Stimulated activated CD4-positive, alpha-beta T cell treated with anti-CD3 and anti-CD28 coated beads, Interleukin-4, amount 100 ng/mL, for 24 hours (primary cell): ENCODE data around the gene STPG4.

Experiments used
- DNase-seq: peaks from one replicate; pipeline ENCODE4 v3.0.0-alpha.2; 2020

Gene STPG4

DNA sequence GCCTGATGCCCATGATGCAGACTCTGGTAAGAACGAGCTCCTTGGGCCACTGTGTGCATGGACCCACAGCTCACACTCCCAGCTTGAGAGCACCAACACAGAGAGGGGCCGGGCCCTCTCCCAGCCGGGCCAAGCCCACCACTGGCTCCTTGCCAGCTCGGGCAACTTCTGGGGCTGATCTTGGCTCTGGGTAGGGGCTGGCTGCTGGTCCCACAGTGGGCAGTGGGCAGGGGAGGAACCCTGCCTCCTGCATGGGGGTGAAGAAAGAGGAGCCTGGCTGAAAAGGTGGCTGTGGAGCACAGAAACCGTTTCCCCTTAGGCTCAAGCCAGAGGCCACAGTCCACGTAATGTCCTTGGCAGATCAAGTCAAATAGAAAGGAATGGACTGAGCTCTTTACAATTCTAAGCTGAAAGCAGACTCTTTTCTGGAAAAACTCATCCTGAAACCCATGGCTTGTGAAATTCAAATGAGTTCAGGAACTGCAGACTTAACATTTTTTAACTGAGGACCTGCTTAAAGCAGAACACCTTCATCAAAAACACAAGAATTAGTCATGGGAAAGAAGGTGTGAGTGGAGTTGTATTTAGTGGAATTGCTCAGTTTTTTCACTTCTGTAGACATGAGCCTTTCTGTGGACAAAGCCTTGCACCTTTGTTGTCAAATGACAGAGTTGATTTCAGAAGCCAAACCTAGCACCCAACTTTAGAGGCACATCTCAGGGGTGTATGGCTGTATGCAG is 104.9 kb downstream of the STPG4 start:
- no peak for DNase-seq

DNA sequence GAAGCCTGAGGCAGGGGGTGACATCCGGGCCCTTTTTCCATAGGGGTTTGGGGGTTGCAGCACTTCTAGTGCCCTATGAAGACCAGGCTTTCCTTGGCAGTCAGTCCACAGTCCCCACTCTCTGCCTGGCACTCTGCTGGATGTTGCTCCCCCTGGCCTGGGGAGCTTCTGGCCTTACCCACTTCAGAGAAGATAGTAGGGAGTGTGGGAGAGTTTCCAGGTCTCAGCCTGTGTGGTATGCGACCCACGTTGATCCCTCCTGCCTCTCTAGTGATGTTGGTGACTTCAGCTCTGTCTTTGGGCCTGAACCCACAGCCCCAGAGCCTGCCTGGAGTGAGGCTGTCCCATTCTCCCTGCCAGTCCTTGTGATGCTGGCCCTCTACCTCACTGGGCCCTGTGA is 105.6 kb downstream of the STPG4 start:
- DNase-seq, result no peak

DNA sequence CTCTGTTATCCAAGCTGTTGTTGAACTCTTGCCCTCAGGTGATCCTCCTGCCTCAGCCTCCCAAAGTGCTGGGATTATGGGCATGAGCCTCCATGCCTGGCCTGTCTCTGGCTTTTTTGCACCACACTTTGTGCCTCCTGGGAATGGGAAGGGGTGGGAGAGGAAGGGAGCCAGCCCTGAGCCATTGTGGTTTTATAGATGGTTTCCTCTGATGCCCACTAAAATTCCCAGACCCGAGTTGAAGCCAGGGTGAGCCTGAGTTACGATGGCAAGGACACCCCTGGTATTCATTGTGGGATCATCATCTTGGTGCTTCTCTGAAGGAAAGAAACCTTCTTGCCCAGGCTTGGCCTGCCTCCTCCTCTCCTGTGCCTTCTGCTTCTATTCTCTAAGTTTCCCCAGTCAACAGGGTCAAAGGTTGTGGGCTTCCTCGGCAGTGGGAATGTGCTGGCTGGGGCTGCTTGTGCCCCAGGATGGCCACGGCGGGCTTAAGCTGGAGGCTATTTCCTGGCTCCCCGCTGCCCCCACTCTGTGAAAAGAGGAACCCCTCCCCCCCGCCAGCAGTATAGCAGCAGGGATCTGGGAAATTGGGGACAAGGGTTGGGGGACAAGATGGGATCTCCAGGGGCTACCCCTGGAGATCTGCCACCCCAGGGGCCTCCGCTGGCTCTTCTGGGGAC is 106.2 kb downstream of the STPG4 start:
- DNase-seq, result no peak

DNA sequence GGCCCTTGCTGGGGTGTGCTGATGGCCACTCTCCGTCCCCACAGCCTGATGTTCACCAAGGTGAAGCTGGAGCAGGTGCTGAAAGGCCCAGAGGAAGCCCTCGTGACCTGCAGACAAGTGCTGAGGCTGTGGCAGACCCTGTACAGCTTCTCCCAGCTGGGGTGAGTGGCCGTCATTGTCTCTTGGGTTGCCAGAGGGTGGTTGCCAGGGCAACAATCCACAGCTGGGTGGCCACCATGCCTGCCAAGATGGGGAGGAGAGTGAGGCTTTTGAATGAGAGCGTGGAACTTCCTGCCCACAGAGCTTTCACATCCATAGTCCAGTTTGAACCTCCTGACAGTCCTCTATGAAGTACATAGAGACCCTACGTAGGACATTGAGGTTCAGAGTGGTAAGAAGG is 108.8 kb downstream of the STPG4 start:
- DNase-seq, result no peak

DNA sequence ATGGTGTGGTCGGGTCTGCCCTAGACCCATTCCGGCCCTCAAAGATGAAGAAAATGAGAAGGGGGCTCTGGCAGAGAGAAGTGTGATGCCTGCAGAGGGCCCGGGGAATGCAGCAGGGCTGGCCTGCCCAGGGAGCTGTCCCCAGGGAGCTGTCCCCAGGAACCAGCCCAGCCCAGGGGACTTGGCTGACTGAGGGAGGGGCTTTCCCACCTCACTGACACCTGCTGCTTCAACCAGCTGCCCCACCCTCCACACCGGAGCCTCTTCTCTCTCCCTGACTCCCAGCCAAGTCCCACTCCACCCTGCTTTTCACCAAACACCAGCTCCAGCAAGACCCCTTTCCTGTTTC is 111.2 kb downstream of the STPG4 start:
- DNase-seq, result no peak

DNA sequence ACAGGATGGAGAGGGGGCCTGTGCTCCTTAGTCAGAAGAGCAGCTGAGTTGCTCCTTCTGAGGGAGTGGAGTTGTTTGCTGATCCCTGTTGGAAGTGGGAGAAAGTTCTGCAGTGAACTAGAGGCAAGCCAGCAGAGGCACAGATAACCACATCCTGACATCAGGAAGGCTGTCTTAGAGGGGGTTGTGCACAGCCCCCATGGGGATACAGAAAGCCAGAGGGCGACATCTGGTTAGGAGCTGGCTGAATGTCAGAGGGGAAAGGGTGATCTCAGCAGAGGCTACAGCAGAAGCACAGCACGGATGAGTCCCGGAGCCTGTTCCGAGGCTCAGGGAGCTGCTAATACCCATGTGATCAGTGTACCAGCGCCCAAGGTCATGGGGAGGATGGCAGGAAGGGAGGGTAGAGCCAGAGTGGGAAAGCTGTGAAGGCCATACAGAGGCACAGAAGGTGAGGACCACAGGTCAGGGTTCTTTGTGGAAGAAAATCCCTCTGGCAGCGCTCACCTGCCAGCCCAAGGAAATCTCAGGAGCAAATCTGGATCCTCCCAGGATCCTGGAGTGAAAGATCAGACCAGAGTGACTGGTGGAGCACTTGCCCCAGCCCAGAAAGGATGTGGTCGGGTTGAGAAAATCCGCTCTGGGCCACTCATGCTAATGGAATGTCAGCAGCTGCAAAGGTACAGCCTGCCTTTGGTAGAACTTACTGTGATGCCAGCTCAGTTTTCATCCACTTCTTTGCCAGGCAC is 111.8 kb downstream of the STPG4 start:
- no peak for DNase-seq

DNA sequence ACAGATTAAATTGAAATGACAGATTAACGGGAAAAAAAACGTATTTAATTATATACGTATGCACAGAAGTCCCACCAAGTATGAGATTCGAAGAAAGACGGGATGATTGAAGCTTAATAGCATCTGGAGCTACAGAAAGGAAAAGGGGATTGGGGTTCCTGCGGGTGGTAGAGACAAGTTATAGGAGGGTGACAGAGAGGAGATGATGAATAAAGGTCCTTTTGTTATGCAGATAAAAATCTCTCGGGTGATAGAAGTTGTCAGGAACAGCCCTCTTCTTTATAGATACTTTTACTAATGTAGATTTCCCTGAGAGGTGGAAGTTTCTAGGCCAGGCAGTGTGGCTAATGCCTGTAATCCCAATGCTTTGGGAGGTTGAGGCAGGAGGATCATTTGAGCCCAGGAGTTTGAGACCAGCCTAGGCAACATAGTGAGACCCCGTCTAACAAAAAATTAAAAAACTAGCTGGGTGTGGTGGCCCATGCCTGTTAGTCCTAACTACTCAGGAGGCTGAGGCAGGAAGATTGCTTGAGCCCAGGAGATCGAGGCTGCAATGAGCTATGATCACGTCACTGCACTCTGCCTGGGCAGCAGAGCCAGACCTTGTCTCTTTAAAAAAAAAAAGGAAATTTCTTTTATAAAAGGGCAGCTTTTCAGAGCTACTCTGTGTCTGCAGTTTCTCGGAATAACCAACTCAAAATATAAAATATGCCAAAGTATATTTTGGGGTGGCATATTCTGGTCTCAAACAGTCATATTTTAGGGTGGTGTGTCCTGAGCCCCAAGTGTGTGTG is 113.0 kb downstream of the STPG4 start:
- no peak for DNase-seq

DNA sequence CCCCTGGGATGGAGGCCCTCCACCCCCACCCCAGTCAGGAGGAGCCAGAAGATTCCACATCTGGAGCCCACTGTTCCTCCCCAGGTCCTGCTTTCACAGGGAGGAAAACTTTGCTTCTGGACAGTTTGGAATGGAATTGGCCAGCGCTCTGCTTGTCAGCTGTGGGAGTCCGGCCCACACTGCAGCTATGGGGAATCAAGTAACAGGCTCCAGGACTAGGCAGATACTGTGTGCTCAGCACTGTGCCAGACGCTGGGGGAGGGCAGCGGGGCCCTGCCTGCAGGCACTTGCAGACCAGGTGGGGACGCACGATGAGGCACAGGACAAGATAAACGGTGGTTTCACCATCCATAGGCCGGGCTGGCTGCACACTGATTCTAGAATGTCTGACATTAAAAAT is 114.0 kb downstream of the STPG4 start:
- DNase-seq, result no peak

DNA sequence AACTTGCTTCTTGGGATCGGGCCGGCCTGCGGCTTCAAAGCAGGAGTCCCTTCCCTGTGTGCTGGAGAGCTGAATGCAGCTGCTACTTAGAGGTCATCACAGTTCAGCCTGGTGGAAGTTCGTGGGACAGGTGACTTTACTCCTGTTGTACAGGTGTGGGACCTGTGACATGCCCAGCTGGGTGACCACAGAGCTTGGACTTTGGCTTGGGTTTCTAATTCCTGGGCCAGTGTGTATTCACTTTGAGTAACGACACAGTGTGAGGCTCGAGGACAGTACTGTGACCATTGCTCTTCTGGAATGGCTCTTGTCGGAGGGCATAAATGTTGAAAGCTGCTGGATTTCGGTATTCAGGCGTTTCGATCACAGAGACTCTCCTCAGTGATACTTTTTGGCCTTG is 114.5 kb downstream of the STPG4 start:
- no peak for DNase-seq

DNA sequence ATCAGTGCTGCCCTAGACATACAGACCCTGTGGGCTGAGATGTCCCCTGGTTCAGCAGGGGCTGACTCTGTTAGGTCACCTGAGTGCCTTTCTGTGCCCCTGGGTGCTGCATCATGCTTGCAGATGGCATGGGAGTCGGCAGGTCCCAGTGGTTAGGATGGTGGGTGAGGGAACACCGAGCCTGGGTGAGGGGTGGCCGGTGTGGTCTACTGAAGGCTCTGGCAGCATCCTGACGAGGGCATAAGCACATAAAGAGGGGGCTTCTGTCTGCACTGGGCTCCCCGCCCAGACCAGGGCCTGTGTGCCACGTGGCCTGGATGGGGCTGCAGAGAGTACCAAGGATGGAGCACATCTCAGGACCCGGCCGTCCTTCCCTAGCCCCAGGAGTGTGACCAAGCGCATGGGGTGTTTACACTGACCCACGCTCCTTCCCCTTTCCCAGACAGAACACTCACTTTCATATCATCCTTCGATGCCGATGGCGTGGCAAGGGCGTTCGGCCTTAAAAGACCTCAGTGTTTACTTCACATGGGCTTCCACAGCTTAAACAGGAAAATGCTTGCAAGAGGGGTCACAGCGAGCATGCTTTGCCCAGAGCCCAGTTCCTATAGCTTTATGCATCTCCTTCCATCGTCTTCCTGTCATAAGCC is 115.1 kb downstream of the STPG4 start:
- DNase-seq, result no peak

DNA sequence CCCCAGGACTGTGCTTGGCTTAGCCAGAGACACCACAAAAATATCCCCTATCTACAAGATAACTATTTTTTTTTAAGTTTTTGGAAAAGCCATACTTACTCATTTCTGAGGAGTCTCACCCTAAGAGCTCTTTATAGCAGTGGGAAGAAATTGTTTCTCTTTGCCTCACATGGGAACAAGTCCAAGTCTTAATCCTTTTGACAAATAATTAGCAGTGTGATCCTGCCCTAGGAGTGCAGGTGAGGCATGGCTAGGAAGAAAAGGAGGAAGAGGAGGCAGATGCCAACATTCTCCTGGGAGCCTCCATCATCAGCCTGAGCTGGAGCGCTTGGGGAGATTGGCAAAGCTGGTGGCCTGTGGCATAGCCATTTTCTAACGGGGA is 115.6 kb downstream of the STPG4 start:
- DNase-seq, result no peak

DNA sequence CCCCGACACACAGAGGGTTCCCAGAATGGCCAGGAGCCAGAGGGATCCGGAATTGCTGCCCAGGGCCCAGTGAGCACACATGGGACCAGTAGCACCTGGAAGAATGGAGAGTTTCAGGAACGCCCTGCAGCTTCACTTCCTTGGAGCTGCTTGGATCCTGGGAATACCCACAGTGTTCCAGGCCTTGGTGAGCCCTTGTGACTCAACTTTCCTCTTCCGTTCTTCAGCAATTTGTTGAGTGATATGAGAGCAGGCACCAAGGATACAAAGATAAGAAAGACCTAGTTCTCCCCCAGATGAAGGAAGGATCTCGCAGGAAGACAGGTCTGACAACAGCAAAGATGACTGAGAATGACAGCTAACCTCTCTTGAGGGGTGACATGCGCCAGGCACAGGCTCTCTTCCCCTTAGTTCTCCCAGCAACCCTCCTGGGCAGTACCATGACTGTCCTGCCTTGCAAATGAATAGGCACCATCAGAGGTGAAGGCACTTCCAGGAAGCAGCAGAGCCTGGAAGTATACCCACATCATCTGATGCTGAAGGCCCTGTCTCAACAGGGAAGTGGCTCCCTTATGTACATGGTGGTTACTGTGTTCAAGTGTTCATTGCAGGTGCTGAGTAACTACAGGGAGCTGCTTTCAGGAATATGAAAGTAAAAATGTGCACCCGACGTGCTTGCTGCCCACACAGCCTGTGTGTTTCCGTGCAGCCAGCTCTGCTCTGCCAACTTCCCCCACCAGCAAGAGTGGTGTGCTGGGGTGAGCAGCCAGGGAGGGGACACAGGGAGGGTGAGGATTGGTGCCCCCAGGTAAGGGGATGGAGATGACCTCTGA is 116.2 kb downstream of the STPG4 start:
- DNase-seq, result no peak

DNA sequence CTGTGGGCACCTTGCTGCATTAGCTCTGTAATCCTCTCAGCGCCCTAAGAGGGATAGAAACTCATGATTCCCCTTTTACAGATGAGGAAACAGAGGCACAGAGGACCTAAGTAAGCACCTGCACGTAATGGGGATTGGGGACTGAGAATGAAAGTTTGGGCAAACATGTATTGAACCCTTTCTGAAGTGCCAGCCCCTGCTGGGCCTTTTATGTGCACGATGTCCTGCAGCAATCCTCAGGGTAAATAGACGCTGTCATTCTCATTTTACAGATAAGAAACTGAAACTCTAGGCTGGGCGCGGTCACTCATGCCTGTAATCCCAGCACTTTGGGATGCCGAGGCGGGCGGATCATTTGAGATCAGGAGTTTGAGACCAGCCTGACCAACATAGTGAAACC is 117.4 kb downstream of the STPG4 start:
- DNase-seq, result no peak
